Gastrocnemius medialis (tissue), 4 donors: ENCODE measurements around the gene LUZP2. TPM values are rescaled to one million over a fixed set of nuclear protein-coding genes. Genes with fewer than 3 reads are reported as not detected.

ENCODE experiments used
- ATAC-seq, 2 donors: fragments of 150-250 bp; one replicate each; pipeline ENCODE4 v1.9.1; 2016
- DNase-seq, 2 donors: peaks; one replicate each; pipeline ENCODE4 v3.0.0-alpha.2; 2019
- H3K27ac ChIP-seq, 4 donors: fragments of 200-600 bp; sonication (generic); 1 replicate in 1 of 4; 2 replicates in 3 of 4; pipeline ENCODE4 v1.5.1; 2016 to 2018; ENCODE audit warnings: mild to moderate bottlenecking in 2 of 4, moderate library complexity in 1 of 4
- H3K27me3 ChIP-seq, 3 donors: fragments of 200-600 bp; sonication (generic) in 2 of 3; 1 replicate in 1 of 3; 2 replicates in 2 of 3; pipeline versions ENCODE4 v1.5.1 to v1.6.0; 2016 to 2019; ENCODE audit warnings: mild to moderate bottlenecking in 1 of 3, moderate library complexity in 1 of 3
- H3K36me3 ChIP-seq, 2 donors: fragments of 200-600 bp; sonication (generic) in 1 of 2; one replicate each; pipeline ENCODE4 v1.5.1; 2017 to 2018
- H3K4me1 ChIP-seq, 2 donors: fragments of 200-600 bp; sonication (generic) in 1 of 2; one replicate each; pipeline ENCODE4 v1.5.1; 2016 to 2017; ENCODE audit warnings: mild to moderate bottlenecking in 2 of 2
- H3K4me3 ChIP-seq, 4 donors: fragments of 200-600 bp; sonication (generic) in 3 of 4; 1 replicate in 1 of 4; 2 replicates in 3 of 4; pipeline ENCODE4 v1.5.1; 2016 to 2019; ENCODE audit warnings: mild to moderate bottlenecking in 2 of 4
- H3K9me3 ChIP-seq, 3 donors: fragments of 200-600 bp; sonication (generic) in 2 of 3; 1 replicate in 1 of 3; 2 replicates in 2 of 3; pipeline ENCODE4 v1.5.1; 2016 to 2019
- POLR2A ChIP-seq, 2 donors: fragments of 450-650 bp; IDR thresholded peaks; one replicate each; pipeline ENCODE4 v1.6.1; 2017; ENCODE audit warnings: antibody characterized with exemption in 2 of 2, mild to moderate bottlenecking in 2 of 2, moderate library complexity in 2 of 2
- in situ Hi-C, 4 donors: fragments of 200-750 bp; cut with MboI; loops; one replicate each; pipeline versions ENCODE4 v1.15.0 to v1.8.0; 2017; ENCODE audit warnings: low sequenced_read_pairs in 4 of 4
- intact Hi-C: fragments of 100-400 bp; cut with DNase I; formaldehyde crosslinking; loops from one replicate; pipeline ENCODE4 v1.15.1; 2023; ENCODE audit warnings: low total_unique reads
- total RNA-seq, 4 donors: library from RNA; depleted of rRNA; stranded (reverse); fragments of >200 nt; gene quantifications; one replicate each; pipeline versions ENCODE4 v1.1.0 to v1.2.3, GENCODE V29; 2016
- TF ChIP-seq, protein P1 (sequence below), 5 experiments: fragments of 450-650 bp in 3 of 5; fragments of 200-600 bp in 2 of 5; sonication (generic) in 2 of 5; IDR thresholded peaks in 4 of 5; conservative IDR thresholded peaks in 1 of 5; 1 replicate in 4 of 5; 2 replicates in 1 of 5; pipeline ENCODE4 v1.5.1; 2016 to 2019; ENCODE audit warnings: antibody characterized with exemption in 5 of 5, mild to moderate bottlenecking in 3 of 5, moderate library complexity in 3 of 5

Gene LUZP2
- total RNA-seq, 4 donors from 2014 or later, result not detected

- Histone ChIP-seq H3K36me3 (no peaks in the 10 kb centered on the region), H3K27me3 (no peaks in the 10 kb centered on the region), H3K4me3 (no peak overlapping the region), H3K9me3 (no peaks in the 10 kb centered on the region), H3K27ac (no peak overlapping the region), H3K4me1 (no peaks in the 10 kb centered on the region)
- TF ChIP-seq POLR2A (IDR thresholded peaks at IDR 0.05), result no peak
- TF ChIP-seq, protein P1, sequence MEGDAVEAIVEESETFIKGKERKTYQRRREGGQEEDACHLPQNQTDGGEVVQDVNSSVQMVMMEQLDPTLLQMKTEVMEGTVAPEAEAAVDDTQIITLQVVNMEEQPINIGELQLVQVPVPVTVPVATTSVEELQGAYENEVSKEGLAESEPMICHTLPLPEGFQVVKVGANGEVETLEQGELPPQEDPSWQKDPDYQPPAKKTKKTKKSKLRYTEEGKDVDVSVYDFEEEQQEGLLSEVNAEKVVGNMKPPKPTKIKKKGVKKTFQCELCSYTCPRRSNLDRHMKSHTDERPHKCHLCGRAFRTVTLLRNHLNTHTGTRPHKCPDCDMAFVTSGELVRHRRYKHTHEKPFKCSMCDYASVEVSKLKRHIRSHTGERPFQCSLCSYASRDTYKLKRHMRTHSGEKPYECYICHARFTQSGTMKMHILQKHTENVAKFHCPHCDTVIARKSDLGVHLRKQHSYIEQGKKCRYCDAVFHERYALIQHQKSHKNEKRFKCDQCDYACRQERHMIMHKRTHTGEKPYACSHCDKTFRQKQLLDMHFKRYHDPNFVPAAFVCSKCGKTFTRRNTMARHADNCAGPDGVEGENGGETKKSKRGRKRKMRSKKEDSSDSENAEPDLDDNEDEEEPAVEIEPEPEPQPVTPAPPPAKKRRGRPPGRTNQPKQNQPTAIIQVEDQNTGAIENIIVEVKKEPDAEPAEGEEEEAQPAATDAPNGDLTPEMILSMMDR (IDR thresholded peaks at IDR 0.05 in 4 of 5, conservative IDR thresholded peaks at IDR 0.05 in 1 of 5), result no peak
- in situ Hi-C loops (no loop called here), intact Hi-C loops (no loop called here)
- DNase-seq (no peak), ATAC-seq (no peak)
These were observed 540.6 kb downstream of the LUZP2 start for GRCh38 chr11:25037431-25037830.

DNA sequence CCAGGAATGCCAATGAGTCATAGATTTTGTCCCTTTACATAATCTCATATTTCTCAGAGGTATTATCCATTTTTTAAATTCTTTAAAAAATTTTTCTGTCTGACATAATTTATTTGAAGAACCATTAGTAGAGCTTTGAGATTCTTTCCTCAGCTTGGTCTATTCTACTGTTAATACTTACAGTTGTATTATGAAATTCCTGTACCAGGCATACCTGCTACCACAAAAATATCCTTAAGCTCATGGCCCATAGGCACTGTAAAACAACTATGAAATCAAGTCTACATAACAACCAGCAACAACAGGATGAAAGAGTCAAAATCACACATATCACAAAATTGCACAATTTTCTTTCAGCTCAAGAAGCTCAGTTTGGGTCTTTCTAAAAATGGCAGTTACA lies 541.3 kb downstream of the LUZP2 start:
- Histone ChIP-seq H3K9me3 (no peaks in the 10 kb centered on the region), H3K27ac (no peak overlapping the region), H3K27me3 (no peaks in the 10 kb centered on the region), H3K4me3 (no peak overlapping the region), H3K36me3 (no peaks in the 10 kb centered on the region), H3K4me1 (no peaks in the 10 kb centered on the region)
- intact Hi-C loops (no loop called here), in situ Hi-C loops (no loop called here)
- no peak for DNase-seq
- ATAC-seq, result no peak
- TF ChIP-seq, protein P1 (IDR thresholded peaks at IDR 0.05 in 4 of 5, conservative IDR thresholded peaks at IDR 0.05 in 1 of 5), result no peak
- TF ChIP-seq POLR2A (IDR thresholded peaks at IDR 0.05), result no peak

- H3K9me3 ChIP-seq, result no peaks in the 10 kb centered on the region
- no peaks in the 10 kb centered on the region for H3K4me1 ChIP-seq
- no peak overlapping the region for H3K27ac ChIP-seq
- DNase-seq, result no peak
- H3K4me3 ChIP-seq, result no peak overlapping the region
- no peaks in the 10 kb centered on the region for H3K27me3 ChIP-seq
- no peak for TF ChIP-seq POLR2A (IDR thresholded peaks at IDR 0.05)
- TF ChIP-seq, protein P1 (IDR thresholded peaks at IDR 0.05 in 4 of 5, conservative IDR thresholded peaks at IDR 0.05 in 1 of 5), result no peak
- intact Hi-C loops (no loop called here), in situ Hi-C loops (no loop called here)
- no peak for ATAC-seq
- H3K36me3 ChIP-seq, result no peaks in the 10 kb centered on the region
These were observed 542.3 kb downstream of the LUZP2 start for GRCh38 chr11:25039165-25039564.

DNA sequence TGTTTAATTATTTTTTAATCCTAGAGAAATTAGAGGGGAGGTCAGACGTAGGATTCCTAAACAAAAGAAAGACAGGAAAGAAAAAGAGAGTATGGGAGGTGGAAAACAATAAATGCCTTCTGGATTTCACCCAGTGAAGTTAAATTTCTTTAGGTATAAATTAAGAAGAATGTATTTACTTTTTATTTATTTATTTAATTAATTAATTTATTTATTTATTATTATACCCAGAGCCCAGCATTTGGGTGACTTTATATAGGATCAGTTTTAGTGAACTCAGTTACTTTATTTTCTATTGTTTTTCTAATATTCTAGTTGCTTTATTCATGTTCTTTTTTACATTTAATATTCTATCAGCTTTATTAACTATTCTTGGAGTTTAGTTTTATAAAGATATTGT lies 551.8 kb downstream of the LUZP2 start:
- no peak for ATAC-seq
- intact Hi-C loops, result no loop called here
- in situ Hi-C loops, result no loop called here
- Histone ChIP-seq H3K27me3 (no peaks in the 10 kb centered on the region), H3K36me3 (no peaks in the 10 kb centered on the region), H3K9me3 (no peaks in the 10 kb centered on the region), H3K27ac (no peak overlapping the region), H3K4me1 (no peaks in the 10 kb centered on the region), H3K4me3 (no peak overlapping the region)
- no peak for TF ChIP-seq POLR2A (IDR thresholded peaks at IDR 0.05)
- TF ChIP-seq, protein P1 (IDR thresholded peaks at IDR 0.05 in 4 of 5, conservative IDR thresholded peaks at IDR 0.05 in 1 of 5), result no peak
- DNase-seq, result no peak

- no peaks in the 10 kb centered on the region for H3K4me1 ChIP-seq
- DNase-seq (no peak), ATAC-seq (no peak)
- H3K27ac ChIP-seq, result no peak overlapping the region
- in situ Hi-C loops (no loop called here), intact Hi-C loops (no loop called here)
- H3K9me3 ChIP-seq, result no peaks in the 10 kb centered on the region
- H3K27me3 ChIP-seq, result no peaks in the 10 kb centered on the region
- no peak overlapping the region for H3K4me3 ChIP-seq
- H3K36me3 ChIP-seq, result no peaks in the 10 kb centered on the region
- TF ChIP-seq POLR2A (IDR thresholded peaks at IDR 0.05), result no peak
- TF ChIP-seq, protein P1 (IDR thresholded peaks at IDR 0.05 in 4 of 5, conservative IDR thresholded peaks at IDR 0.05 in 1 of 5), result no peak
These were observed 556.0 kb downstream of the LUZP2 start for GRCh38 chr11:25052844-25053243.
